ENCODE measurements around the gene WSCD2. TPM values are rescaled to one million over a fixed set of nuclear protein-coding genes. Genes with fewer than 3 reads are reported as not detected.
A peak's percentile ranks its signal among the peaks of the same experiment; 100 is the strongest.

WSCD2 gene
- total and polyA plus RNA-seq, 2 donors (not counting 1 experiment from before 2014, with no cell fraction given), result 1.1 to 5.9 TPM

DNA sequence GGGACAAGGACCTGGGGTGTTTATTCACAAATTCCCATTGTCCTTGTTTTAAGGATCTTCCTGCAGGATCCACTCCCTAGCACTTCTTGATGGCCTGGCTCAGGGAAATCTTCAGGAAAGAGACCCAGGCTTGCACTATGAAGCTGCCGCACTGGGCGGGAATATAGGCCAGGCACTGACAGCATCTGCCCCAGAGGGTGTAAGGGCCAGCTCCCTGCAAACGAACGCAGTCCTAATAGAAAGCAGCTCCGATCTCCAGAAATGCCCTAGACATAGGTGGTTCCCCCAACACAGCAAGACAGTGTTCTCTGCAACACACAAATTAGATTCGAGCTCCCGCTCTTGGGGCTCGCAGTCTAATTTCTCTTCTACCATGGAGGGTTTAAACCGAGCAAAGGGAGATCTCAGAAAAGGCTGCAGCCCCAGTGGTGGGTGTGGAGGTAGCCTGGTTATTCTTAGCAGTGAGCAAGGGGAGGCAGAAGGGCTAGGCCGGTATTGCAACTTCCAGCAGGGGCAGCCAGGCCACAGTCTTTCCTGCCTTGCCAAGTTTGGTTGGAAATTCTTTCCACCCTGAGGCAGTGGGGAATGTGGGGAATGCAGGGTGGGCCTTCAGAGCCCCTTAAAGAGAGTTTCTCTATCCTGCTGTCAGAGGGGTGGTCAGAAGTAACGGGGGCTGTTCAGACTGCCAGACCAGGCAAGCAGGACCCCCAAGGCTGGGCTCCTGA is 16.1 kb upstream of the WSCD2 start:
- no peaks in the 10 kb centered on the region for H3K27me3 Mint-ChIP-seq
- ChIA-PET CTCF (interaction anchor here (0.6 kb wide), 1 partner anchor 399 kb away, joined by 3 read pairs; no protein-coding TSS in a partner anchor), POLR2A (no interaction called here)
- H3K4me3 ChIP-seq (ENCODE audit: control extremely low read depth in 1 of 5, extremely low read depth in 1 of 5, insufficient read depth in 1 of 5, low read depth in 2 of 5, low read length in 4 of 5), result no peak overlapping the region
- no peaks in the 10 kb centered on the region for H4K20me1 ChIP-seq (ENCODE audit: control insufficient read depth, insufficient read depth, low read length, poor library complexity, severe bottlenecking)
- H3K4me2 ChIP-seq (replicated peaks; ENCODE audit: low read depth, low read length, poor library complexity, severe bottlenecking), result no peak overlapping the region
- H3K79me2 ChIP-seq (ENCODE audit: control insufficient read depth, insufficient read depth, low read length), result no peaks in the 10 kb centered on the region
- no peak overlapping the region for H3K27ac ChIP-seq (ENCODE audit: low read length in 2 of 2)
- peaks cover 36% of the 10 kb centered on the region for H3K4me1 Mint-ChIP-seq
- WGBS (ENCODE audit: insufficient coverage), result 94% methylated on average over 8 of the region's 11 CpGs
- no peak for TF ChIP-seq EZH2 (IDR thresholded peaks at IDR 0.05; ENCODE audit: borderline replicate concordance, insufficient read depth, low read depth, low read length, poor library complexity, severe bottlenecking)
- TF ChIP-seq, protein P1, sequence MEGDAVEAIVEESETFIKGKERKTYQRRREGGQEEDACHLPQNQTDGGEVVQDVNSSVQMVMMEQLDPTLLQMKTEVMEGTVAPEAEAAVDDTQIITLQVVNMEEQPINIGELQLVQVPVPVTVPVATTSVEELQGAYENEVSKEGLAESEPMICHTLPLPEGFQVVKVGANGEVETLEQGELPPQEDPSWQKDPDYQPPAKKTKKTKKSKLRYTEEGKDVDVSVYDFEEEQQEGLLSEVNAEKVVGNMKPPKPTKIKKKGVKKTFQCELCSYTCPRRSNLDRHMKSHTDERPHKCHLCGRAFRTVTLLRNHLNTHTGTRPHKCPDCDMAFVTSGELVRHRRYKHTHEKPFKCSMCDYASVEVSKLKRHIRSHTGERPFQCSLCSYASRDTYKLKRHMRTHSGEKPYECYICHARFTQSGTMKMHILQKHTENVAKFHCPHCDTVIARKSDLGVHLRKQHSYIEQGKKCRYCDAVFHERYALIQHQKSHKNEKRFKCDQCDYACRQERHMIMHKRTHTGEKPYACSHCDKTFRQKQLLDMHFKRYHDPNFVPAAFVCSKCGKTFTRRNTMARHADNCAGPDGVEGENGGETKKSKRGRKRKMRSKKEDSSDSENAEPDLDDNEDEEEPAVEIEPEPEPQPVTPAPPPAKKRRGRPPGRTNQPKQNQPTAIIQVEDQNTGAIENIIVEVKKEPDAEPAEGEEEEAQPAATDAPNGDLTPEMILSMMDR (IDR thresholded peaks at IDR 0.05), result no peak
- peak overlapping the region; percentile 59 for H3K27ac Mint-ChIP-seq
- H3K4me3 Mint-ChIP-seq, result no peak overlapping the region
- H3K27me3 ChIP-seq (replicated peaks in 1 of 4; ENCODE audit: control extremely low read depth in 1 of 4, control insufficient read depth in 3 of 4, insufficient read depth in 4 of 4, low read length in 3 of 4), result peaks cover 0 to 3% (median 0%) of the 10 kb centered on the region in 4 experiments
- H3K9ac ChIP-seq (ENCODE audit: low read length), result no peak overlapping the region
- no peaks in the 10 kb centered on the region for H3K36me3 ChIP-seq (replicated peaks in 1 of 2; ENCODE audit: control extremely low read depth in 1 of 2, control insufficient read depth in 1 of 2, extremely low read depth in 1 of 2, insufficient read depth in 2 of 2, low read length in 1 of 2)
- no peaks in the 10 kb centered on the region for H3K9me3 Mint-ChIP-seq (ENCODE audit: insufficient read depth)
- H3K9me3 ChIP-seq (ENCODE audit: control extremely low read depth in 1 of 3, control insufficient read depth in 2 of 3, insufficient read depth in 1 of 3, low read length in 2 of 3), result no peaks in the 10 kb centered on the region
- H2AFZ ChIP-seq (ENCODE audit: insufficient read depth, low read depth, low read length, poor library complexity, severe bottlenecking), result no peak overlapping the region
- DNase-seq, result no peak
- ATAC-seq (ENCODE audit: low read depth), result no peak
- intact Hi-C loops (cut with micrococcal nuclease), result loop anchor here (10.0 kb wide), 1 partner anchor 522 kb away; the partner anchor contains the start of gene SELPLG
- peaks cover 14 to 35% of the 10 kb centered on the region in 2 donors for H3K4me1 ChIP-seq (ENCODE audit: control insufficient read depth in 2 of 2, insufficient read depth in 2 of 2, low read length in 2 of 2)
